Measurements from ENCODE around the gene MAGOH.

- TF ChIP-seq GATA2 (IDR thresholded peaks at IDR 0.05; ENCODE audit: low read depth, low read length), result no peak
- 0 out of 2 replicates have a peak, but pooled peaks have one; percentile 13 for TF ChIP-seq GATA3 (IDR thresholded peaks at IDR 0.05; ENCODE audit: low read depth, low read length)
Measured at GRCh38 chr1:53196017-53196484, 42.3 kb downstream of the MAGOH start.
